ENCODE data around the gene IRAK2.

The IRAK2 gene

DNA sequence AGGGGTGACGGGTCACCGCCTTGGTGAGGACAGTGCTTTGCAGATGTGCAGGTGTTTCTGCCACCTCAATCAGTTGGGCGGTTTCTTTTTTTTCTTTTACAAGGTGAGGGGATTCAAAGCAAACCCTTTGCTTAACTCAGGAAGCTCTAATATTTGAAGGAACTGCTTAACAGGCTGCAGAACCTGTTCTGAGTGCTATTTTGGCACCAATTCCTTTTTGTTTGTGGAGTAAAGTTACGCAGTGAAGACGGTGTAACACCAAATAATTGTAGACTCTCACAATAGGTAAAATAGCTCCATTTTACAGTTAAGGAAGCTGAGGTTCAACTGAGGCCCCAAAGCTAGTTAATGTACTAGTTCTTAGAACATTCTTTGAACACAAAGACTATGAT is 121.4 kb downstream of the IRAK2 start:
- WGBS, 2 experiments (ENCODE audit: insufficient coverage in 2 of 2), result 94% methylated on average over 3 of the region's 5 CpGs; no CpG with 5 or more reads in 1 of the 2 experiments
- Histone ChIP-seq H3K4me3 (ENCODE audit: extremely low read depth, insufficient read depth, low read length, poor library complexity, severe bottlenecking) (no peak overlapping the region), H3K36me3 (ENCODE audit: control insufficient read depth, insufficient read depth, low read length) (peaks cover 51% of the 10 kb centered on the region), H3K27ac (ENCODE audit: low read depth, low read length, severe bottlenecking) (no peak overlapping the region), H3K4me1 (ENCODE audit: control insufficient read depth, insufficient read depth, low read length, poor library complexity, severe bottlenecking) (peaks cover 6% of the 10 kb centered on the region), H3K9me3 (ENCODE audit: control insufficient read depth, low read length) (no peaks in the 10 kb centered on the region)

DNA sequence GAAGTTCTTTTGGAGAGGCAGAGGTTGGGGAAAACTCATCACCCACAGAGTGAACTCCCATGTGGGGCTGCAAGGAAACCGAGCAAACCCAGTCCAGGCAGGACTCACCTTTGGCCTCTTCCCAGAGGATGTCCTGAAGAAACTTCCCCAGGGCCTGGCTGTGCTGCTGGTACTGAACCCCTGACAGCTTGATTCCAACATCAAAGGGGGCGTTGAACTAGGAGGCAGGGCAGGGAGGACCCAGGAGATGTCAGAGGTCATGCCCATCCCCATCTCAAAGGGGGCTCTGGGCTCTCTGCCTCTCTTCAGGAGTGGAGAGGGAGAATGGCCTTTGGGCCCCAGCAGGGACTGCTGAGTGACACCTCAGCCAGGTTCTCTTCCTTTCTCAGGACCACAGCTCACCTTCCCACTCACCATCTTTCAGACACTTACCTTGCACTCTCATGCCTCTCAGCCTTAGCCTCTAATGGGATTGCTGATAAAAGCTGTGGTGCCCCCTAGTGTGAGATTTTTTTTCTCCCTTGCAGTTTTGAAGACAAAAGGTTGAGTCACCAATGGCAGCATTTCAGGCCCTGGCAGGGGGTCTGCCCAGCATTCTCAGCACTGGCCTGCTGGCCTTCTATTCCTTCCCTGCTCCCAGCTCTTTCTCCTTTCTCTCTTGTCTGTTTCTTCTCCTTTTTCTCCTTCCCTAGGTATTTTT is 122.0 kb downstream of the IRAK2 start:
- Histone ChIP-seq H3K4me1 (ENCODE audit: control insufficient read depth, insufficient read depth, low read length, poor library complexity, severe bottlenecking) (peaks cover 6% of the 10 kb centered on the region), H3K9me3 (ENCODE audit: control insufficient read depth, low read length) (no peaks in the 10 kb centered on the region), H3K27ac (ENCODE audit: low read depth, low read length, severe bottlenecking) (no peak overlapping the region), H3K4me3 (ENCODE audit: extremely low read depth, insufficient read depth, low read length, poor library complexity, severe bottlenecking) (no peak overlapping the region), H3K36me3 (ENCODE audit: control insufficient read depth, insufficient read depth, low read length) (peaks cover 51% of the 10 kb centered on the region)
- WGBS, 2 experiments (ENCODE audit: insufficient coverage in 2 of 2), result 56 to 78% methylated on average over 1 to 2 of the region's 2 CpGs

DNA sequence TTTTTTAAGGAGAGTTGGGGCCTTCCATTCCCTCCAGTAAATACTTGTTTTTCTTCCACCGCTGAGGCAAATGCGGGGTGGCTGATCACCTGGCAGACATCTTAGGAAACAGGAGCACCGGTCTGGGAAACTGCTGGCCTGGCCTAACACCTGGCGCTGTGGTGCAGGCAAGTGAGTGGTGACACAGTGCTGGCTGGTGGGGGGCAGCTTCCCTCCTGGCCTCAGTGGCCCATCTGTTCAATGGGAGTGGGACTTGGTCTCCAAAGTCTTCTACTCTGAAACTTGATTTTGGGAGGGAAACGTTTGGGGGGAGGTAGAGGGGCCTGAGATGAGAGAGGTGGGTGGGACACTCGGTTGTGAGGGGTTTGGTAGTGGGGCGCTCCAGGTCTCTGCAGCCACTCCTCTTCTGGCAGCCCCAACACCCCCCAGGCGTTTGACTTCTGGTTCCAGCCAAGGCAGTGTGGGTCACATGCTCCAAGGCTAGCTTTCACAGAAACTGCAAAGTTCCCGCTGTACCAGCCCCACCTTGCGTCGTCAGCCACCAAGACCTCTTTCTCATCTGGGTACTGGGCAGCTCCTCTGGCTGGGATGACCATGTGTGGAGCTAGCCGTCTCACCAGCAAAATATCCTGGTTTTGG is 123.3 kb downstream of the IRAK2 start:
- peaks cover 43% of the 10 kb centered on the region for H3K36me3 ChIP-seq (ENCODE audit: control insufficient read depth, insufficient read depth, low read length)
- H3K27ac ChIP-seq (ENCODE audit: low read depth, low read length, severe bottlenecking), result no peak overlapping the region
- H3K9me3 ChIP-seq (ENCODE audit: control insufficient read depth, low read length), result no peaks in the 10 kb centered on the region
- H3K4me1 ChIP-seq (ENCODE audit: control insufficient read depth, insufficient read depth, low read length, poor library complexity, severe bottlenecking), result peaks cover 6% of the 10 kb centered on the region
- WGBS, 2 experiments (ENCODE audit: insufficient coverage in 2 of 2), result 93 to 100% methylated on average over 8 to 10 of the region's 12 CpGs
- no peak overlapping the region for H3K4me3 ChIP-seq (ENCODE audit: extremely low read depth, insufficient read depth, low read length, poor library complexity, severe bottlenecking)

DNA sequence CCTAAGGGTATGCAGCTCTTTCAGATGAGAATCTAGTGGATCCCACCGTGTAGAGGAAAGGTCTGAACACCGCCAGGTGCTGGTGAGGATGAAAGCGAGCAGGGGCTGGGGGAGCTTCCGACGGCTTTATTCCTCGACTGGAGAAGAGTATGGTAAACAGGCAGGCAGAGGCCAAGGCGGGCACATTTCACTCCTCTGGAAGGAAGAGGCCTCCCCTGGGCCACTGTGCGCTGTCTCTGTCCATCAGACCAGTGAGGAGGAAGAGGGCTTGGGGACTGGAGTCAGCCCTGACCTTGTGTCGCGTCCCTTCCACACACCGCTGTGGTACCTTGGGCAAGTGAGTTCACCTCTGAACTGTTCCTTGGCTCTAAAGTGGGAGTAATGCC is 123.8 kb downstream of the IRAK2 start:
- Histone ChIP-seq H3K4me3 (ENCODE audit: extremely low read depth, insufficient read depth, low read length, poor library complexity, severe bottlenecking) (no peak overlapping the region), H3K27ac (ENCODE audit: low read depth, low read length, severe bottlenecking) (no peak overlapping the region), H3K4me1 (ENCODE audit: control insufficient read depth, insufficient read depth, low read length, poor library complexity, severe bottlenecking) (peaks cover 6% of the 10 kb centered on the region), H3K36me3 (ENCODE audit: control insufficient read depth, insufficient read depth, low read length) (peaks cover 38% of the 10 kb centered on the region), H3K9me3 (ENCODE audit: control insufficient read depth, low read length) (no peaks in the 10 kb centered on the region)
- WGBS, 2 experiments (ENCODE audit: insufficient coverage in 2 of 2), result 96 to 97% methylated on average over 8 to 10 of the region's 11 CpGs

DNA sequence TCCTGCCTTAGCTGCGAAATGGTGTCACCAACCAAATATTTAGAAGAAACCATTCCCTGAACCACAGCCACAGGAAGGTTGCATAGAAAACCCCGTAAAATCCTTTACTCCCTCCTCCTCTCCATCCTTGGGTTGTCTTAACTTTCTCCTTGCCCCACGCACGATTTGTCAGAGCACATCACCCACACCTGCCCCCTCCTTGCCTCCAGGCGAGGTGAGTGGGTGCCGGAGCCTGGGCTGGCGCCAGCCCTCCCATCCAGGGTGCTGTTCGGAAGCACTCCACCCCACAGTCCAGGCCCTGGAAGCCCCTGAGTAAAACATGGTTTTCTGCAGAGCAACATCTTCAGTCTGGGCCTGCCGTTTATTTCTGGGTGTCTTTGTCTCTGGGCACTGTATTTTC is 124.4 kb downstream of the IRAK2 start:
- H3K27ac ChIP-seq (ENCODE audit: low read depth, low read length, severe bottlenecking), result no peak overlapping the region
- WGBS, 2 experiments (ENCODE audit: insufficient coverage in 2 of 2), result 95% methylated on average over 8 to 9 of the region's 9 CpGs

DNA sequence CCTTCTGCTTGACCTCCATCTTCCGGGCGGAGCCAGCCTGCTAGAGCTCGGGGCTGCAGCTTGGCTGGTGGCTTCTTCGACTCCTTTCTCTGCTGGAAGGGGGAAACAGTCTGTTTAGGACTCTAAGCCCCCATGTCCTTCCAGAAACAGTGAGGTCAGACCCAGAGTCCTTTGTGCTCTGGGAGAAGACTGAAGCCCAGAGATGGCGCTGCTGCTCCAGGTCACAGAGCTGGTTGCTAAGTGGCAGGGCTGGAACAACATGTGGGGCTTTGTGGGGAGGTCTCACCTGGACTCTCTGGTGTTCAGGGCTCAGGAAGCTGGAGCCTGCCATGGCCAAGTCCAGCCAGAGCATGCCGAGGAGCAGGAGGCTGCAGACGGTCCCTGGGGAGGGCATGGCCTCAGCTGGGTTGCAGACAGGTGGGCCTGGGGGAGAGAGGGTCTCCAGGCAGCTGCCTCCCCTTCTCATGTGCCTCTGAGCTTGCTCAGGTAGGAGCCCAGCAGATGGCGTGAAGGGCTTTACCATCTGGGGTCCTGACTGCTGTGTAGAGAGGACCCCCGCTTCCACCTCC is 125.2 kb downstream of the IRAK2 start:
- Histone ChIP-seq H3K4me3 (ENCODE audit: extremely low read depth, insufficient read depth, low read length, poor library complexity, severe bottlenecking) (no peak overlapping the region), H3K9me3 (ENCODE audit: control insufficient read depth, low read length) (no peaks in the 10 kb centered on the region), H3K36me3 (ENCODE audit: control insufficient read depth, insufficient read depth, low read length) (peaks cover 35% of the 10 kb centered on the region), H3K4me1 (ENCODE audit: control insufficient read depth, insufficient read depth, low read length, poor library complexity, severe bottlenecking) (peaks cover 6% of the 10 kb centered on the region), H3K27ac (ENCODE audit: low read depth, low read length, severe bottlenecking) (no peak overlapping the region)
- WGBS, 2 experiments (ENCODE audit: insufficient coverage in 2 of 2), result 94% methylated on average over 5 to 6 of the region's 9 CpGs

More for the DNA sequence above, 124.4 kb downstream of the IRAK2 start:
- Histone ChIP-seq H3K4me1 (ENCODE audit: control insufficient read depth, insufficient read depth, low read length, poor library complexity, severe bottlenecking) (peaks cover 6% of the 10 kb centered on the region), H3K36me3 (ENCODE audit: control insufficient read depth, insufficient read depth, low read length) (peaks cover 37% of the 10 kb centered on the region), H3K9me3 (ENCODE audit: control insufficient read depth, low read length) (no peaks in the 10 kb centered on the region), H3K4me3 (ENCODE audit: extremely low read depth, insufficient read depth, low read length, poor library complexity, severe bottlenecking) (no peak overlapping the region)

DNA sequence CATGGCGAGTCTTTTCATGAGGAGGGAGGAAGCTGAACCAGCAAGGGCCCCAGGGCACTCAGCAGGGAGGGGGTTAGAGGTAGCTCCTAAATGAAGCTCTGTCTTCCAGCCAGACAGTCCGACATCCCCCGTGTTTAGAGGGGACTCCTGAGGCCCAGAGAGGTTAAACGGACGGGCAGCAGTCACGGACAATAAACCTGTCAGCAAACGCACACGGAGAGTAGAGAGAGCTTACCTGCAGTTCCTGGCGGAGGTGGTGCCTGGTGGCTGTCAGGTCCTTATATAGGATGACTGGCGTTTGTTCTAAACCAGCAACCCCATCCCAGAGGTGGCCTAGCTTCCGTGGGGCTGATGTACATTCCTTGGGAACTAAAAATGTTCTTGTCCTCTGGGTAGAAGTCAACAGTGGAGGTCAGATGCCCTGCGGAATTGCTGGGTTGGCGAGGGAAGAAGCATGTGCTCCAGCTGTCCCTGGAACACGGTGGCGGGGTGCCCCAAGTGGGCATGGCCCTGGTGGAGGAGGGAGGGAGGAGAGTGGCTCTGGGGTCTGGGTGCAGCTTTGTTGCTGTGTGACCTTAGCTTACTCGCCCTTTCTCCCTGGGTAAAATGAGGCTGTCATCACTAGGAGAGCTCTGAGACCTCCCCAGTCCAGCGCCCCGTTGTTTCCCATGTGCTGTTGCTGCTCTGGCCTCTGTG is 125.9 kb downstream of the IRAK2 start:
- Histone ChIP-seq H3K9me3 (ENCODE audit: control insufficient read depth, low read length) (no peaks in the 10 kb centered on the region), H3K4me1 (ENCODE audit: control insufficient read depth, insufficient read depth, low read length, poor library complexity, severe bottlenecking) (peaks cover 6% of the 10 kb centered on the region), H3K4me3 (ENCODE audit: extremely low read depth, insufficient read depth, low read length, poor library complexity, severe bottlenecking) (no peak overlapping the region), H3K27ac (ENCODE audit: low read depth, low read length, severe bottlenecking) (no peak overlapping the region), H3K36me3 (ENCODE audit: control insufficient read depth, insufficient read depth, low read length) (peaks cover 37% of the 10 kb centered on the region)
- 89 to 94% methylated on average over 15 to 18 of the region's 18 CpGs for WGBS, 2 experiments (ENCODE audit: insufficient coverage in 2 of 2)

DNA sequence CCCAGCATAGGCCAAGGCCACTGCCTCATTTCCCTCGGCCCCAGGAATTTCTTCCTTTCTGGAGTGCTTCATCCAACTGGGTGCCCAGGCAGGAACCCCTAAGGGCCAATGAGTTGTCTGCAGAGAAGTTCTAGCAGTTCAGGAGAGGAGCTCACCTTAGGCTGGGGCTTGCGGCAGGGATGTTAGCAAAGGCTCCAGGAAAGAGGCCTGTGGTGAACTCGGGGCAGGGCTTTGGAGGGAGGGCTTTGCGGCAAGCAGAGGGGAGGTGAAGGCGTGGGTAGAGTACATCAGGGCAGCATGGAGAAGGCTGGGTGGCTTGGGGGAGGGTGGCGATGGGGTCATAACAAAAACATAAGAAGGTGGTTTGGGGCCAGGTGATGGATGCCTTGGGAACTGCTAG is 126.9 kb downstream of the IRAK2 start:
- Histone ChIP-seq H3K4me3 (ENCODE audit: extremely low read depth, insufficient read depth, low read length, poor library complexity, severe bottlenecking) (no peak overlapping the region), H3K4me1 (ENCODE audit: control insufficient read depth, insufficient read depth, low read length, poor library complexity, severe bottlenecking) (peaks cover 3% of the 10 kb centered on the region), H3K9me3 (ENCODE audit: control insufficient read depth, low read length) (no peaks in the 10 kb centered on the region), H3K36me3 (ENCODE audit: control insufficient read depth, insufficient read depth, low read length) (peaks cover 29% of the 10 kb centered on the region), H3K27ac (ENCODE audit: low read depth, low read length, severe bottlenecking) (no peak overlapping the region)
- 92 to 96% methylated on average over 5 to 6 of the region's 6 CpGs for WGBS, 2 experiments (ENCODE audit: insufficient coverage in 2 of 2)

DNA sequence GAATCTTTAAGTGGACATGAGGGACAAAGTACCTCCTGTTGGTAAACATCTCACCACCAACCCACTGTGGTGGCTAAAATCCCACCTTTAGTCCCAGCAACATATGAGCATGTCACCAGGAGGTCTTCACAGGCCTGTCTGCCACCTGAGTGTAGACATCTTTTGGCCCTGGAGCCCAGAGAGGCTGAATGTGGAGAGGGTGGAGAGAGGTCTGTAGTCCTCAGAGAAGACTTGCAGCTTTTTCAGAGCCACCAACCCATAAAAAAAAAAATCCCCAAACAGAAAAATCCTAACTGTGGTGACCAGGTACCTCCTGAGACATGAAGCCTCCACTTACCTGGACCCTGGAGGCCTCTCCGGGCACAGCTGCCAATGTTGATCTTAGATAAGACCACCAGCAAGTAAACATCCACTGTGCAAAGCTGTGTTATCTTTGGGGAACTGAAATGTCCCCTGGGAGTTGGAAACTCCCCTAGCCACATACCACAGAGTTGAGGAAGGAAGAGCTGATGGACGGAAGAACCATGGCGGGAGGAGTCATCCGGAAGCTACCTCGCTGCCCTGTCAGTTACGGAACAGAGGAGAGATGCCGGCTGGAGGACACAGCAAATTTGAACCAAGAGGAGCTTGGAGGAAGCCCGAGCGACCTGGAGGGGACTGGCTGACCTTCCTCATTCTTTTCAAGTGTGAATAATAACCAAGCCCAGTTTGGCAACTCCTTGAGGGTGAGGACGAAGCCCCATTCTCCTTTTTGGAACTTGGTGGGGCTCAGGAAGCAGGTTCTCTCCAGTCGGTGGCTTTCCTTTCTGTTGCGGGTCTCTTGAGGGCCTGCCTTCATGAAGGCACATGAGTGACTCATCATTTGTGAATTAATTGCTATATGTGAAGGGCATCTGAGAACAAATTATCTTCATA is 128.0 kb downstream of the IRAK2 start, which contains the start of gene GHRL:
Gene GHRL, minus strand, starts transcription at position 443 of the 915 bp plus-strand sequence. CDS start 2,767 bp downstream, outside the sequence.
- H3K27ac ChIP-seq (ENCODE audit: low read depth, low read length, severe bottlenecking), result no peak within 1 kb of the TSS
- no peaks in the 10 kb centered on the region for H3K4me1 ChIP-seq (ENCODE audit: control insufficient read depth, insufficient read depth, low read length, poor library complexity, severe bottlenecking)
- no peak within 1 kb of the TSS for H3K4me3 ChIP-seq (ENCODE audit: extremely low read depth, insufficient read depth, low read length, poor library complexity, severe bottlenecking)
- WGBS, 2 experiments (ENCODE audit: insufficient coverage in 2 of 2), result 94 to 95% methylated on average over 5 to 10 of the region's 12 CpGs
- no peaks in the 10 kb centered on the region for H3K9me3 ChIP-seq (ENCODE audit: control insufficient read depth, low read length)
- H3K36me3 ChIP-seq (ENCODE audit: control insufficient read depth, insufficient read depth, low read length), result peaks cover 26% of the 10 kb centered on the region

Measured in mesodermal cell (in vitro differentiated cells).